Limb (tissue), 2 donors: ENCODE measurements around the gene RABL2A.
"Not testable (repeated sequence)": the region's sequence is repeated elsewhere in the genome, so short reads cannot be mapped to it uniquely, and the experiment has no call there.

Source experiments
- DNase-seq, 2 donors: peaks; one replicate each; pipeline ENCODE4 v3.0.0-alpha.2; 2016; ENCODE audit errors: extremely low spot score in 2 of 2

Gene RABL2A

GRCh38 chr2:113679457-113679856 lies 52.4 kb downstream of the RABL2A start:
- no peak for DNase-seq

GRCh38 chr2:113685471-113685870 lies 58.4 kb downstream of the RABL2A start:
- no peak for DNase-seq

GRCh38 chr2:113686537-113686936 lies 59.5 kb downstream of the RABL2A start:
- no peak for DNase-seq

- not testable (repeated sequence) for DNase-seq
Observed at GRCh38 chr2:113690871-113691270, 63.8 kb downstream of the RABL2A start.
